ENCODE data around the gene STAM. TPM values are rescaled to one million over a fixed set of nuclear protein-coding genes. Genes with fewer than 3 reads are reported as not detected.

Gene STAM
- total RNA-seq, 1 donor from 2014 or later, result 18.0 TPM

GRCh38 chr10:17643339-17643754, 604 bp upstream of the STAM start:
- intact Hi-C loops (cut with DNase I), result no loop called here
- peak; percentile 86 for ATAC-seq (ENCODE audit: poor library complexity)

DNA sequence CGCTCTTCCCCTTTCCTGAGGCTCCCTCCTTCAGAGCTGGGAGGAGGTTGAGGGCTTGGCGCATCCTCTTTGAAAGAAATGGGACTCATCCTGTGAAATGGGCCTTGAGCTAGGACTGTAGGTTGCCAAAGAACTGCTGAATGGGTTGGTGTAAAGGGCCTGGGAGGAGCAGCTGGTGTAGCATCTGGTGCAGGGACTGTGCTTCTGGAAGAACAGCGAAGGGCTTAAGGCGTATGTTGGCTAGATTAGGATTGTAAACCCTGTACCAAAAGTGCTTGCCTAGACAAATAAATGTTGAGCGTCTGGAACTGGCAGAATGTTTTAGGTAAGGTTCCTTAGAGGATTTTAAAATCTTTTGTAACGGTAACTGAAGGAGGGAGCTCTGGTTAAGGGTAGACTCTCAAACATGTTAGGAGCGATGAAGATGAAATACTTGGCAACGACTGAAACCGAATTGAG, 563 bp downstream of the STAM start:
- DNase-seq, result no peak
- ATAC-seq (ENCODE audit: poor library complexity), result peak; percentile 10
- intact Hi-C loops (cut with DNase I), result no loop called here

More at GRCh38 chr10:17643339-17643754, 604 bp upstream of the STAM start:
- DNase-seq, result peak; percentile 73

GRCh38 chr10:17645621-17646345, 1.8 kb downstream of the STAM start:
- ATAC-seq (ENCODE audit: poor library complexity), result no peak
- intact Hi-C loops (cut with DNase I), result no loop called here

GRCh38 chr10:17647326-17647725, 3.4 kb downstream of the STAM start:
- intact Hi-C loops (cut with DNase I), result no loop called here
- no peak for ATAC-seq (ENCODE audit: poor library complexity)
- DNase-seq, result no peak

More at GRCh38 chr10:17645621-17646345, 1.8 kb downstream of the STAM start:
- DNase-seq, result no peak

DNA sequence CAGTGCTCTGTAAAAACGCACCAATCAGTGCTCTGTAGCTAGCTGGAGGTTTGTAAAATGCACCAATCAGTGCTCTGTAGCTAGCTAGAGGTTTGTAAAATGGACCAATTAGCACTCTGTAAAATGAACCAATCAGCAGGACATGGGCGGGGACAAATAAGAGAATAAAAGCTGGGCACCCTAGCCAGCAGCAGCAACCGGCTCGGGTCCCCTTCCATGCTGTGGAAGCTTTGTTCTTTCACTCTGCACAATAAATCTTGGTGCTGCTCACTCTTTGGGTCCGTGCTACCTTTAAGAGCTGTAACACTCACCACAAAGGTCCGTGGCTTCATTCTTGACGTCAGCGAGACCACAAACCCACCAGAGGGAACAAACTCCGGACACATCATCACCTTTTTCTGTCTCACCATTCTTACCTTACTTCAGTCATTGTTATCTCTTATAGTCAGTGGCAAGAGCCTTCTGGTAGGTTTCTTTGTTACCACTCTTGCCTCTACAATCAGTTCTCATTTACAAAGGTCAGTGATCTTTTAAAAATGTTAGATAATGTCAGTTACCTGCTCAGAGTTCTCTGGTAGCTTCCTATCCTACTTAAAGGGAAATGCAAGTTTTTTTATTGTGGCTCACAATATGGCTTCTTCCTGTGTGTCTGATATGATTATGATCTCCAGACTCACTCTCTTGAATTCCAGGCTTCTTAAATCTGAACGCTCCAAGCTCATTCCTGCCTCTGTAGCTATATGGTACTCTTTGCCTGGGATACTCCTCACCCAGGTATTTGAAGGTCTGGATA, 4.5 kb downstream of the STAM start:
- ATAC-seq (ENCODE audit: poor library complexity), result no peak

GRCh38 chr10:17649052-17649451, 5.1 kb downstream of the STAM start:
- intact Hi-C loops (cut with DNase I), result no loop called here
- no peak for DNase-seq
- no peak for ATAC-seq (ENCODE audit: poor library complexity)

More for the DNA sequence above, 4.5 kb downstream of the STAM start:
- DNase-seq, result no peak
- intact Hi-C loops (cut with DNase I), result no loop called here

DNA sequence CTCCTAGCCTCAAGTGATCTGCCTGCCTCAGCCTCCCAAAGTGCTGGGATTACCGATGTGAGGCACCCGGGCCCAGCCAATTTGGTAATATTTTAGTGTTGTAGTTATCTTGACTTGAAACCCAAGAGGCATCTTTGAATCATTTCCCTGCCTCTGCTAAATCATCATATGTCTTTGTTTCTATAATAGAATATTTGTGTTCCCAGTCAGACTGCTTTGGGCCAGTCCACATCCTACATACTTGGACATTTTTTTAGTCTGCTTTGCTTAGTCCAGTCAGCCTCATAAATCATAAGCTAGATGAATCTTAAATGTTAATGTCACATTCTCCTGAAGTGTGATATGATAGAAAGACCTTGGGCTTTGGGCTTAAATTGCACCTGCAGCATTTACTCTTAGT, 5.9 kb downstream of the STAM start:
- intact Hi-C loops (cut with DNase I), result no loop called here
- ATAC-seq (ENCODE audit: poor library complexity), result no peak
- no peak for DNase-seq

GRCh38 chr10:17650416-17650815, 6.5 kb downstream of the STAM start:
- no peak for ATAC-seq (ENCODE audit: poor library complexity)
- DNase-seq, result no peak
- intact Hi-C loops (cut with DNase I), result no loop called here

GRCh38 chr10:17651896-17652295, 7.9 kb downstream of the STAM start:
- intact Hi-C loops (cut with DNase I), result no loop called here
- DNase-seq (no peak), ATAC-seq (ENCODE audit: poor library complexity) (no peak)

- ATAC-seq (ENCODE audit: poor library complexity) (no peak), DNase-seq (no peak)
- intact Hi-C loops (cut with DNase I), result no loop called here
These were observed 8.6 kb downstream of the STAM start for GRCh38 chr10:17652585-17652984.

DNA sequence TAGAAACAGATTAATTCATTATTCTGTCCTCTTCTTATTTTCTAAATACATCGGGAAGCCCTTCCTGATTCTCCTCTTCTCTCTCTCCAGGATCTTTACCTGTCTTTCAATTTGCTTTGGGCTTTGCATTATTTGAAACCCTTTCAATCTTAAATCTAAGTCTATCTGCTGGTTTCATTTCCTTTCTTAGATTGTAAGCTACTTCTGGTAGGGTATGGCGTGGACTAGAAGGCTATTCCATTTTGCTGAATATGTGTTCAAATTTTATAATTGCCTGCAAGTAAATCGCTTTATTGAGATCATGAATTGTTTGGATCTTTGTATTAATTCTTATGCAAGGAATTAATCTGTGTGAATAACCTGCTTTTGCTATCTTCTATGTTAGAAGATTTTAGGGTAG, 11.1 kb downstream of the STAM start:
- intact Hi-C loops (cut with DNase I), result no loop called here
- no peak for DNase-seq
- no peak for ATAC-seq (ENCODE audit: poor library complexity)

- DNase-seq (no peak), ATAC-seq (ENCODE audit: poor library complexity) (peak; percentile 20)
- intact Hi-C loops (cut with DNase I), result no loop called here
These were observed 11.7 kb downstream of the STAM start for GRCh38 chr10:17655567-17656146.

- ATAC-seq (ENCODE audit: poor library complexity) (no peak), DNase-seq (no peak)
- intact Hi-C loops (cut with DNase I), result no loop called here
These were observed 13.2 kb downstream of the STAM start for GRCh38 chr10:17657103-17657500.

GRCh38 chr10:17659365-17659764, 15.4 kb downstream of the STAM start:
- no peak for ATAC-seq (ENCODE audit: poor library complexity)

DNA sequence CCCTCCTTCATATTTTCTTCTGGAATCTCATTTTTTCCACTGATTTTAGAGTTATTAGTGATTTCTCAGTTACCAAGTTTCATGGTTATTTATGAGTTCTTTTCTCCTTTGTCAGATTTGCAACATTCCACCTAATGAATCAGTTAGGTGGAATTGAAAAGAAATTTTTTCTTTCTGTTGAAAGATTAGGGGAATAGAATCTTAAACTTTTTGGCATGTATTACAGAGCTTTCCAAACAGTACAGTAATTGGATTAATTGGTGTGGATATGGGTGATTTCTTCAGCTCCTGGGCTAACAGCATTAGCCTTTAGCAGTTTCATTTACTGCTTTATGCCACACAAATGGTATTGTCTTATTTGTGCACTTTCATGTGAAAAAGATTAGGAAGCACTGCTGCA, 17.0 kb downstream of the STAM start:
- DNase-seq (no peak), ATAC-seq (ENCODE audit: poor library complexity) (no peak)
- intact Hi-C loops (cut with DNase I), result no loop called here

More at GRCh38 chr10:17659365-17659764, 15.4 kb downstream of the STAM start:
- intact Hi-C loops (cut with DNase I), result no loop called here
- no peak for DNase-seq

GRCh38 chr10:17661510-17661909, 17.6 kb downstream of the STAM start:
- DNase-seq (no peak), ATAC-seq (ENCODE audit: poor library complexity) (no peak)
- intact Hi-C loops (cut with DNase I), result no loop called here

- ATAC-seq (ENCODE audit: poor library complexity), result no peak
- intact Hi-C loops (cut with DNase I), result no loop called here
- DNase-seq, result no peak
These were observed 18.5 kb downstream of the STAM start for GRCh38 chr10:17662193-17663138.

- intact Hi-C loops (cut with DNase I), result no loop called here
- ATAC-seq (ENCODE audit: poor library complexity) (no peak), DNase-seq (no peak)
These were observed 19.5 kb downstream of the STAM start for GRCh38 chr10:17663450-17663849.

- DNase-seq (no peak), ATAC-seq (ENCODE audit: poor library complexity) (peak; percentile 84)
- intact Hi-C loops (cut with DNase I), result no loop called here
These were observed 21.8 kb downstream of the STAM start for GRCh38 chr10:17665747-17666146.

Measured in Right ventricle myocardium superior (tissue), 1 donor.